Measurements from ENCODE around the gene CHST12.

CHST12 gene

DNA sequence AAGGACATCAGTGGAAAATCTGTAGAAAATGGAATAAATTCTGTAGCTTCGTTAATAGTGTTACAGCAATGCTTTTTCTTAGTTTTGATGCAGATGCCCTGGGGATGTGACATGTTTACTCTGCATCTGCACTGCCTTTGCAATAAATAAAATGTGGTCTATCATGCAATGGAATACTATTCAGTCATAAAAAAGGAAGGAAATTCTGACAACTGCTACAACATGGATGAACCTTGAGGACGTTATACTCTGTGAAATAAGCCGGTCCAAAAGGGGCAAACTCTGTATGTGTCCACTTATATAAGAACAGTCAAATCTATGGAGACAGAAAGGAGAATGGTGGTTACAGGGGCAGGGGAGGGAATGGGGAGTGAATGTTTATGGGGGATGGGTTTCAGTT, 59.3 kb downstream of the CHST12 start:
- TF ChIP-seq POLR2AphosphoS5 (IDR thresholded peaks at IDR 0.05; ENCODE audit: low read depth, low read length) (no peak), FOXP2 (optimal IDR thresholded peaks at IDR 0.05; ENCODE audit: borderline replicate concordance, extremely low read depth, extremely low read length, insufficient read depth) (no peak), TAF1 (IDR thresholded peaks at IDR 0.05; ENCODE audit: borderline replicate concordance, insufficient read depth, low read length) (no peak), SIN3A (IDR thresholded peaks at IDR 0.05; ENCODE audit: borderline replicate concordance, insufficient read depth, low read length) (no peak)
- TF ChIP-seq, protein P1, sequence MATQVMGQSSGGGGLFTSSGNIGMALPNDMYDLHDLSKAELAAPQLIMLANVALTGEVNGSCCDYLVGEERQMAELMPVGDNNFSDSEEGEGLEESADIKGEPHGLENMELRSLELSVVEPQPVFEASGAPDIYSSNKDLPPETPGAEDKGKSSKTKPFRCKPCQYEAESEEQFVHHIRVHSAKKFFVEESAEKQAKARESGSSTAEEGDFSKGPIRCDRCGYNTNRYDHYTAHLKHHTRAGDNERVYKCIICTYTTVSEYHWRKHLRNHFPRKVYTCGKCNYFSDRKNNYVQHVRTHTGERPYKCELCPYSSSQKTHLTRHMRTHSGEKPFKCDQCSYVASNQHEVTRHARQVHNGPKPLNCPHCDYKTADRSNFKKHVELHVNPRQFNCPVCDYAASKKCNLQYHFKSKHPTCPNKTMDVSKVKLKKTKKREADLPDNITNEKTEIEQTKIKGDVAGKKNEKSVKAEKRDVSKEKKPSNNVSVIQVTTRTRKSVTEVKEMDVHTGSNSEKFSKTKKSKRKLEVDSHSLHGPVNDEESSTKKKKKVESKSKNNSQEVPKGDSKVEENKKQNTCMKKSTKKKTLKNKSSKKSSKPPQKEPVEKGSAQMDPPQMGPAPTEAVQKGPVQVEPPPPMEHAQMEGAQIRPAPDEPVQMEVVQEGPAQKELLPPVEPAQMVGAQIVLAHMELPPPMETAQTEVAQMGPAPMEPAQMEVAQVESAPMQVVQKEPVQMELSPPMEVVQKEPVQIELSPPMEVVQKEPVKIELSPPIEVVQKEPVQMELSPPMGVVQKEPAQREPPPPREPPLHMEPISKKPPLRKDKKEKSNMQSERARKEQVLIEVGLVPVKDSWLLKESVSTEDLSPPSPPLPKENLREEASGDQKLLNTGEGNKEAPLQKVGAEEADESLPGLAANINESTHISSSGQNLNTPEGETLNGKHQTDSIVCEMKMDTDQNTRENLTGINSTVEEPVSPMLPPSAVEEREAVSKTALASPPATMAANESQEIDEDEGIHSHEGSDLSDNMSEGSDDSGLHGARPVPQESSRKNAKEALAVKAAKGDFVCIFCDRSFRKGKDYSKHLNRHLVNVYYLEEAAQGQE (IDR thresholded peaks at IDR 0.05; ENCODE audit: insufficient read depth in 1 of 2, low read depth in 2 of 2, low read length in 2 of 2), result no peak

DNA sequence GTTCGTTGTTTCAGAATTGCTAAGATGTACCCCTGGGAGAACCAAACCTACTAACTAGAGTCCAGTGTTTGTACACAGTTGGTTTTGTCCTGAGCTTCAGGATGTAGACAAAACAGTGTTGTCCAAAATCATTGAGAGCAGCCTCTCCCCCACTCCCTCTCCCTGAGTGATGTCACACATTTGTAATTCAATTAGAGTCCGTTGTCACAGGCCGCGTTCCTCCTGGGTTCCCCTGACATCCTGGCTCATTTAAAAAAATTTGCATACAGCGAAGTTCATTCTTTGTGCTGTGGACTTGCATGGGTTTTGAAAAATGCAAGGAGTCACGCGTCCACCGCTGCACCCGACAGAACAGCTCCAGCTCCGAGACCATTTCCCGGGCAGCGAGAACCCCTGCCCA, 62.5 kb downstream of the CHST12 start:
- TF ChIP-seq, protein P1 (IDR thresholded peaks at IDR 0.05; ENCODE audit: insufficient read depth in 1 of 2, low read depth in 2 of 2, low read length in 2 of 2), result no peak
- TF ChIP-seq SIN3A (IDR thresholded peaks at IDR 0.05; ENCODE audit: borderline replicate concordance, insufficient read depth, low read length) (no peak), POLR2AphosphoS5 (IDR thresholded peaks at IDR 0.05; ENCODE audit: low read depth, low read length) (no peak), FOXP2 (optimal IDR thresholded peaks at IDR 0.05; ENCODE audit: borderline replicate concordance, extremely low read depth, extremely low read length, insufficient read depth) (no peak), TAF1 (IDR thresholded peaks at IDR 0.05; ENCODE audit: borderline replicate concordance, insufficient read depth, low read length) (no peak)

DNA sequence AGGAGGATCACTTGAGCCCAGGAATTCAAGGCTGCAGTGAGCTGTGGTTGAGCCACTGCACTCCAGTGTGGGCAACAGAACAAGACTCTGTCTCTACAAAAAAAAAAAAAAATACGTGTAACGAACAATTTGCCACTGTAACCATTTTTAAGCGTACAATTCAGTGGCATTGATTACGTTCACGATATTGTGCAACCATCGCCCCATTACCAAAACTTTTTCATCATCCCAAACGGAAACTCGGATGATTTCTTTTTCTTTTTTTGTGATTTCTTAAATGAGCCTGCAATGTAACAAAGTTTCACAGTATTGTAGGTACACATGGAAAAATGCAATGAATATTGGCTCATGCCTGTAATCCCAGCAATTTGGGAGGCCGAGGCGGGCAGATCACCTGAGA, 63.3 kb downstream of the CHST12 start:
- TF ChIP-seq SIN3A (IDR thresholded peaks at IDR 0.05; ENCODE audit: borderline replicate concordance, insufficient read depth, low read length), result no peak
- TF ChIP-seq TAF1 (IDR thresholded peaks at IDR 0.05; ENCODE audit: borderline replicate concordance, insufficient read depth, low read length), result no peak
- TF ChIP-seq, protein P1 (IDR thresholded peaks at IDR 0.05; ENCODE audit: insufficient read depth in 1 of 2, low read depth in 2 of 2, low read length in 2 of 2), result no peak
- no peak for TF ChIP-seq POLR2AphosphoS5 (IDR thresholded peaks at IDR 0.05; ENCODE audit: low read depth, low read length)
- TF ChIP-seq FOXP2 (optimal IDR thresholded peaks at IDR 0.05; ENCODE audit: borderline replicate concordance, extremely low read depth, extremely low read length, insufficient read depth), result no peak

DNA sequence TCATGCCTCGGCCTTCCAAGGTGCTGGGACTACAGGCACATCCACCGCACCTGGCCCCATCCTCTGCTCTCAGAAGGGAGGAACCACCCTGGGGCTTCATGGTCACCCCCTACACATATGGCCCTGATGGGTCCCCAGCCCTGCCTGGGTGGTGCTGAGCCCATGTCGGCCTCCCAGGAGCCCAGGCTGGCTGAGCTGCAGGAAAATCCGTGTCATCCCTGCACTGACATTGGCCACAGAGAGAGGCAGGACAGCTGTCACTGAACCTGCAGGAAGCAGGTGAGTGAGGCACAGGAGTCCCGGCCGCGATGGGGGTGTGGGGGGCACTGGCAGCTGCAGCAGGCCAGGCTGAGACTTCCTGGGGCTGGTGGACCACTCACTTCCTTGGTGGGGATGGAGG, 64.8 kb downstream of the CHST12 start:
- TF ChIP-seq TAF1 (IDR thresholded peaks at IDR 0.05; ENCODE audit: borderline replicate concordance, insufficient read depth, low read length) (no peak), FOXP2 (optimal IDR thresholded peaks at IDR 0.05; ENCODE audit: borderline replicate concordance, extremely low read depth, extremely low read length, insufficient read depth) (no peak), SIN3A (IDR thresholded peaks at IDR 0.05; ENCODE audit: borderline replicate concordance, insufficient read depth, low read length) (no peak), POLR2AphosphoS5 (IDR thresholded peaks at IDR 0.05; ENCODE audit: low read depth, low read length) (no peak)
- TF ChIP-seq, protein P1 (IDR thresholded peaks at IDR 0.05; ENCODE audit: insufficient read depth in 1 of 2, low read depth in 2 of 2, low read length in 2 of 2), result no peak

Data from PFSK-1 (cell line).